Right cardiac atrium (tissue), 5 donors: ENCODE results near the gene CD69. TPM values are rescaled to one million over a fixed set of nuclear protein-coding genes. Genes with fewer than 3 reads are reported as not detected.
A peak's percentile ranks its signal among the peaks of the same experiment; 100 is the strongest.
"Not testable (repeated sequence)": the region's sequence is repeated elsewhere in the genome, so short reads cannot be mapped to it uniquely, and the experiment has no call there.

Source experiments
- ATAC-seq, 2 donors: fragments of 200-7000 bp; cut with Tn5 transposase; one replicate each; pipeline versions ENCODE4 v1.8.0 to v1.9.1; 2020; ENCODE audit warnings: moderate library complexity in 2 of 2, mild to moderate bottlenecking in 1 of 2
- DNase-seq, 3 donors: peaks; one replicate each; pipeline ENCODE4 v3.0.0-alpha.2; 2020
- H3K27ac ChIP-seq: one replicate; pipeline ENCODE4 v1.5.1; 2013; ENCODE audit warnings: mild to moderate bottlenecking, low read length, control low read depth, moderate library complexity
- H3K27me3 ChIP-seq: one replicate; pipeline ENCODE4 v1.6.1; 2013; ENCODE audit not compliant: control insufficient read depth, insufficient read depth
- H3K4me1 ChIP-seq: one replicate; pipeline ENCODE4 v1.6.1; 2013; ENCODE audit warnings: low read length; ENCODE audit not compliant: control insufficient read depth, insufficient read depth
- H3K4me3 ChIP-seq: one replicate; pipeline ENCODE4 v1.5.1; 2013; ENCODE audit warnings: low read length, control low read depth
- H3K9me3 ChIP-seq: one replicate; pipeline ENCODE4 v1.6.1; 2013; ENCODE audit warnings: low read length; ENCODE audit not compliant: control insufficient read depth
- whole genome bisulfite sequencing: extraction: QIAGEN DNeasy Blood & Tissue Kit; methylation state at CpG from one replicate; pipeline ENCODE4 v1.1.7; 2013; 5-methylcytosine and 5-hydroxymethylcytosine counted together
- intact Hi-C, 4 donors: fragments of 100-400 bp; cut with DNase I; formaldehyde crosslinking; loops; one replicate each; pipeline versions ENCODE4 v1.11.0 to v1.14.0; 2022 to 2023
- polyA plus RNA-seq: library from polyadenylated mRNA; stranded (reverse); fragments of 200-250 nt; gene quantifications from one replicate; pipeline ENCODE4 v1.2.3, GENCODE V29; 2013
- total RNA-seq, 4 donors: library from RNA; stranded (reverse); fragmentation: NEBNext Ultra II Directional; extraction: Animal tissue kit (Norgen Biotek cat#: 25700); gene quantifications; one replicate each; pipeline ENCODE4 v1.2.1, GENCODE V29; 2021
- donor health status: healthy with polysubstance abuse.
- donor health status: DM: no; HTN: yes; CAD: no.
- donor health status: DM: no; HTN: no; CAD: no.
- donor health status: DM: no; HTN: yes; CAD: no; lungs with severe emphysema.
- donor health status: DM: yes; HTN: yes; CAD: no.

Gene CD69
- total and polyA plus RNA-seq, 5 donors = 0.48 to 1.9 (median 1.3) TPM

GRCh38 chr12:9749640-9750039 is 11.1 kb downstream of the CD69 start:
- DNase-seq (no peak), ATAC-seq (no peak)
- Histone ChIP-seq H3K27ac (no peak overlapping the region), H3K4me1 (no peaks in the 10 kb centered on the region), H3K27me3 (no peaks in the 10 kb centered on the region), H3K9me3 (no peaks in the 10 kb centered on the region), H3K4me3 (no peak overlapping the region)
- intact Hi-C loops = loop anchor here in 3 of 4 donors (5.0 to 10.0 kb wide), 3 partner anchors 175 to 395 kb away; no protein-coding TSS in a partner anchor
- 60% methylated on average over 1 of the region's 1 CpG for WGBS

- no peak overlapping the region for H3K27ac ChIP-seq
- peaks cover 3% of the 10 kb centered on the region for H3K4me1 ChIP-seq
- 70% methylated on average over 3 of the region's 3 CpGs for WGBS
- no peaks in the 10 kb centered on the region for H3K9me3 ChIP-seq
- no peak for DNase-seq
- no peak for ATAC-seq
- H3K4me3 ChIP-seq = no peak overlapping the region
- intact Hi-C loops = loop anchor here in 2 of 4 donors (5.0 to 10.0 kb wide), 3 partner anchors 180 to 400 kb away; no protein-coding TSS in a partner anchor
- no peaks in the 10 kb centered on the region for H3K27me3 ChIP-seq
Measured at GRCh38 chr12:9745199-9745598, 15.5 kb downstream of the CD69 start.

- peak overlapping the region; percentile 45 for H3K27ac ChIP-seq
Measured at GRCh38 chr12:9742661-9743060, 18.0 kb downstream of the CD69 start.

GRCh38 chr12:9741726-9742125 is 19.0 kb downstream of the CD69 start:
- no peak overlapping the region for H3K27ac ChIP-seq
- DNase-seq (no peak), ATAC-seq (no peak)
- WGBS = 85% methylated on average over 4 of the region's 4 CpGs
- no peak overlapping the region for H3K4me3 ChIP-seq
- intact Hi-C loops = loop anchor here in 2 of 4 donors (10.0 kb wide), 2 partner anchors 183 to 403 kb away; no protein-coding TSS in a partner anchor
- H3K4me1 ChIP-seq = peaks cover 3% of the 10 kb centered on the region
- no peaks in the 10 kb centered on the region for H3K27me3 ChIP-seq
- H3K9me3 ChIP-seq = no peaks in the 10 kb centered on the region

More at GRCh38 chr12:9742661-9743060, 18.0 kb downstream of the CD69 start:
- H3K4me1 ChIP-seq = peaks cover 3% of the 10 kb centered on the region
- 63% methylated on average over 5 of the region's 5 CpGs for WGBS
- DNase-seq (no peak), ATAC-seq (peak in 1 of 2 donors; percentile 36)
- no peaks in the 10 kb centered on the region for H3K9me3 ChIP-seq
- no peak overlapping the region for H3K4me3 ChIP-seq
- no peaks in the 10 kb centered on the region for H3K27me3 ChIP-seq
- intact Hi-C loops = loop anchor here in 2 of 4 donors (10.0 kb wide), 2 partner anchors 182 to 402 kb away; no protein-coding TSS in a partner anchor

GRCh38 chr12:9740106-9740750 is 20.5 kb downstream of the CD69 start:
- ATAC-seq (peak in 1 of 2 donors; percentile 45), DNase-seq (no peak)
- H3K27ac ChIP-seq = no peak overlapping the region
- peaks cover 3% of the 10 kb centered on the region for H3K4me1 ChIP-seq
- H3K27me3 ChIP-seq = no peaks in the 10 kb centered on the region
- H3K4me3 ChIP-seq = peak overlapping the region; percentile 40
- intact Hi-C loops = loop anchor here in 2 of 4 donors (10.0 kb wide), 2 partner anchors 185 to 405 kb away; no protein-coding TSS in a partner anchor
- 82% methylated on average over 7 of the region's 7 CpGs for WGBS
- H3K9me3 ChIP-seq = no peaks in the 10 kb centered on the region

- DNase-seq = peak; percentile 20 to 82 (median 67)
- H3K4me3 ChIP-seq = peak overlapping the region; percentile 40
- intact Hi-C loops = loop anchor here in 2 of 4 donors (10.0 kb wide), 2 partner anchors 185 to 405 kb away; no protein-coding TSS in a partner anchor
- H3K4me1 ChIP-seq, H3K27me3 ChIP-seq, H3K27ac ChIP-seq, ATAC-seq, H3K9me3 ChIP-seq: not testable (repeated sequence)
- WGBS = 76% methylated on average over 53 of the region's 54 CpGs
Measured at GRCh38 chr12:9739404-9740105, 21.1 kb downstream of the CD69 start.

- WGBS = 86% methylated on average over 14 of the region's 14 CpGs
- DNase-seq, intact Hi-C loops, H3K27ac ChIP-seq, H3K9me3 ChIP-seq, H3K4me3 ChIP-seq, ATAC-seq, H3K4me1 ChIP-seq, H3K27me3 ChIP-seq: not testable (repeated sequence)
Measured at GRCh38 chr12:9738905-9739304, 21.8 kb downstream of the CD69 start.

- no peaks in the 10 kb centered on the region for H3K9me3 ChIP-seq
- H3K4me3 ChIP-seq = no peak overlapping the region
- no peak for ATAC-seq
- no peaks in the 10 kb centered on the region for H3K4me1 ChIP-seq
- no peaks in the 10 kb centered on the region for H3K27me3 ChIP-seq
- H3K27ac ChIP-seq = no peak overlapping the region
- 35% methylated on average over 3 of the region's 3 CpGs for WGBS
- intact Hi-C loops = no loop called here
- no peak for DNase-seq
Measured at GRCh38 chr12:9736936-9737705, 23.6 kb downstream of the CD69 start.

- no peak for ATAC-seq
- intact Hi-C loops = no loop called here
- WGBS = 89% methylated on average over 3 of the region's 3 CpGs
Measured at GRCh38 chr12:9735601-9736000, 25.1 kb downstream of the CD69 start.

GRCh38 chr12:9732921-9733461 is 27.7 kb downstream of the CD69 start, which contains the start of gene CLECL1:
Gene CLECL1, minus strand, starts transcription at chr12:9733097.
- no peaks in the 10 kb centered on the region for H3K4me1 ChIP-seq
- ATAC-seq = no peak
- no peak within 1 kb of the TSS for H3K27ac ChIP-seq
- no peak within 1 kb of the TSS for H3K4me3 ChIP-seq
- 75% methylated on average over 8 of the region's 8 CpGs for WGBS
- no peaks in the 10 kb centered on the region for H3K9me3 ChIP-seq
- no peak for DNase-seq
- no peaks in the 10 kb centered on the region for H3K27me3 ChIP-seq
- intact Hi-C loops = no loop called here

More at GRCh38 chr12:9735601-9736000, 25.1 kb downstream of the CD69 start:
- Histone ChIP-seq H3K27me3 (no peaks in the 10 kb centered on the region), H3K4me1 (no peaks in the 10 kb centered on the region), H3K9me3 (no peaks in the 10 kb centered on the region), H3K27ac (no peak overlapping the region), H3K4me3 (no peak overlapping the region)
- DNase-seq = no peak
